SU-DHL-6 (cell line): Measurements from ENCODE around the gene LXN.

Source experiments
- H2AFZ ChIP-seq: fragments of 200-600 bp; sonication (generic); 2 replicates; pipeline ENCODE4 v1.6.1; 2014; ENCODE audit warnings: low read depth, mild to moderate bottlenecking, moderate library complexity, mixed read lengths, antibody characterized with exemption, low read length; ENCODE audit not compliant: severe bottlenecking
- H3F3A ChIP-seq: fragments of 200-600 bp; shearing (Covaris generic); 2 replicates; pipeline ENCODE4 v1.6.0; 2016; ENCODE audit warnings: antibody characterized with exemption, mild to moderate bottlenecking; ENCODE audit not compliant: insufficient read depth
- H3K27ac ChIP-seq: fragments of 200-600 bp; sonication (generic); 2 replicates; pipeline ENCODE4 v1.5.1; 2016; ENCODE audit warnings: low read depth, mild to moderate bottlenecking, low read length, moderate library complexity, mixed read lengths
- H3K27me3 ChIP-seq: fragments of 200-600 bp; sonication (generic), shearing (Covaris generic); 2 replicates; pipeline ENCODE4 v1.6.0; 2014; ENCODE audit warnings: mild to moderate bottlenecking, low read length
- H3K36me3 ChIP-seq: fragments of 200-600 bp; sonication (generic); 2 replicates; pipeline ENCODE4 v1.6.1; 2014; ENCODE audit warnings: mild to moderate bottlenecking, low read length, mixed read lengths
- H3K4me2 ChIP-seq: fragments of 300-600, 200-600 bp; shearing (Covaris generic), sonication (generic); 2 replicates; pipeline ENCODE4 v1.6.0; 2014; ENCODE audit warnings: low read length, low read depth, mild to moderate bottlenecking; ENCODE audit not compliant: poor library complexity, severe bottlenecking
- H3K4me3 ChIP-seq: fragments of 200-600 bp; sonication (generic); 2 replicates; pipeline ENCODE4 v1.5.1; 2014; ENCODE audit warnings: antibody characterized with exemption, low read length, mild to moderate bottlenecking, mixed read lengths; ENCODE audit not compliant: insufficient read depth, poor library complexity, severe bottlenecking
- H3K79me2 ChIP-seq: fragments of 200-600 bp; sonication (generic); 2 replicates; pipeline ENCODE4 v1.6.1; 2014; ENCODE audit warnings: mild to moderate bottlenecking, low read length, moderate library complexity; ENCODE audit not compliant: insufficient read depth
- H3K9ac ChIP-seq: fragments of 200-600 bp; sonication (generic); 2 replicates; pipeline ENCODE4 v1.7.0; 2014; ENCODE audit warnings: mild to moderate bottlenecking, low read length
- H3K9me2 ChIP-seq: fragments of 200-600 bp; sonication (generic); replicated peaks from 2 replicates; pipeline ENCODE4 v1.6.1; 2014; ENCODE audit warnings: low read length; ENCODE audit not compliant: insufficient read depth
- H3K9me3 ChIP-seq: fragments of 200-600 bp; sonication (generic); 2 replicates; pipeline ENCODE4 v1.6.1; 2014; ENCODE audit warnings: low read length, mixed read lengths; ENCODE audit not compliant: insufficient read depth
- H4K20me1 ChIP-seq: fragments of 200-600 bp; sonication (generic); 2 replicates; pipeline ENCODE4 v1.6.1; 2014; ENCODE audit warnings: low read depth, mild to moderate bottlenecking, antibody characterized with exemption, low read length, moderate library complexity, mixed read lengths
- EZH2phosphoT487 ChIP-seq: fragments of 200-600 bp; sonication (generic), shearing (Covaris generic); conservative IDR thresholded peaks from 2 replicates; pipeline ENCODE4 v1.6.1; 2018; ENCODE audit warnings: mild to moderate bottlenecking, antibody characterized with exemption, low read length, moderate library complexity, mixed read lengths
- TF ChIP-seq, protein P1 (sequence below): fragments of 200-600 bp; sonication (generic); IDR thresholded peaks from one replicate; pipeline ENCODE4 v1.5.1; 2017; ENCODE audit warnings: antibody characterized with exemption, mild to moderate bottlenecking, low read length, moderate library complexity; ENCODE audit not compliant: insufficient read depth, poor library complexity, severe bottlenecking

Gene LXN

DNA sequence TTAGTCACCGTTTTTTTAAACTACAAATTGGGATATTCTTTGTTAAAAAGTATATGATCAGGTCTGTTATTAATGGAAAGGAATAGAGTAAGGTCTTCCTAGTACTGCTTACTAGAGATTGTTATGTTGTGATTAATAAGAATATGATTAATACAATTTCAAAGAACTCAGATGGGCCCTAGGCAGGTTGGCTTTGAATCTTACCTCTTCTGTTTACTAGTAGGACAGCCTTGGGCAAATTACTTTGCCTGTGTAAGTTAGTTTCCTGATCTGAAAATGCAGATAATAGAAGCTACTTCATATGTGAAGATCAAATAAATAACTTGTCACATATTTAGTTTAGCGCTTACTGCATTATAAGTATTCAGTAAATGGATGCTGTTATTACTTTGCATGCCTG, 21.3 kb downstream of the LXN start:
- Histone ChIP-seq H3K4me2 (no peak overlapping the region), H3K9me3 (no peaks in the 10 kb centered on the region), H3K79me2 (peaks cover 17% of the 10 kb centered on the region; the same call in 1 of the 2 replicates), H3K9ac (no peak overlapping the region), H3K27me3 (no peaks in the 10 kb centered on the region), H2AFZ (no peak overlapping the region), H4K20me1 (no peaks in the 10 kb centered on the region), H3K36me3 (peaks cover 47% of the 10 kb centered on the region), H3K27ac (no peak overlapping the region), H3F3A (no peaks in the 10 kb centered on the region), H3K9me2 (no peaks in the 10 kb centered on the region), H3K4me3 (no peak overlapping the region)
- TF ChIP-seq, protein P1, sequence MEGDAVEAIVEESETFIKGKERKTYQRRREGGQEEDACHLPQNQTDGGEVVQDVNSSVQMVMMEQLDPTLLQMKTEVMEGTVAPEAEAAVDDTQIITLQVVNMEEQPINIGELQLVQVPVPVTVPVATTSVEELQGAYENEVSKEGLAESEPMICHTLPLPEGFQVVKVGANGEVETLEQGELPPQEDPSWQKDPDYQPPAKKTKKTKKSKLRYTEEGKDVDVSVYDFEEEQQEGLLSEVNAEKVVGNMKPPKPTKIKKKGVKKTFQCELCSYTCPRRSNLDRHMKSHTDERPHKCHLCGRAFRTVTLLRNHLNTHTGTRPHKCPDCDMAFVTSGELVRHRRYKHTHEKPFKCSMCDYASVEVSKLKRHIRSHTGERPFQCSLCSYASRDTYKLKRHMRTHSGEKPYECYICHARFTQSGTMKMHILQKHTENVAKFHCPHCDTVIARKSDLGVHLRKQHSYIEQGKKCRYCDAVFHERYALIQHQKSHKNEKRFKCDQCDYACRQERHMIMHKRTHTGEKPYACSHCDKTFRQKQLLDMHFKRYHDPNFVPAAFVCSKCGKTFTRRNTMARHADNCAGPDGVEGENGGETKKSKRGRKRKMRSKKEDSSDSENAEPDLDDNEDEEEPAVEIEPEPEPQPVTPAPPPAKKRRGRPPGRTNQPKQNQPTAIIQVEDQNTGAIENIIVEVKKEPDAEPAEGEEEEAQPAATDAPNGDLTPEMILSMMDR = no peak
- TF ChIP-seq EZH2phosphoT487 = no peak

DNA sequence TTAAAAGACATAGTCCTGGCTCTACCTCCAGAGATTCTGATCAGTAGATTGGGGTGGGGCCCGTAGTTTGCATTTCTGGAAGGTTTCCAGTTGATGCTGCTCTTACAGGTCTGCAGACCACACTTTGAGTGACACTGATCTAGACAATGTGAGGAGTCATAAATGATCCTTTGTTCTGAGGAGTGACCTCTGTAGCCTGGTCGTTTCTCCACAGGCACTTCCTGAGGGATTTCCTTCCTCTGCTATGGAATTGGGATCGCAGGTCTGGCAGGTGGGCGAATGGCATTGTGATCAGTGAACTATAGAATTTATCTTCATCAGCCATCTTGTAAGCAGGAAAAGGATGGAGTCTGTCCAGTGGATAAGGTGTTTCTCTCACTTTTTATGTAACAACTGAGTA, 22.7 kb downstream of the LXN start:
- no peaks in the 10 kb centered on the region for H3F3A ChIP-seq
- H4K20me1 ChIP-seq = no peaks in the 10 kb centered on the region
- no peak overlapping the region for H3K4me2 ChIP-seq
- H3K4me3 ChIP-seq = no peak overlapping the region
- H3K27me3 ChIP-seq = no peaks in the 10 kb centered on the region
- peaks cover 41% of the 10 kb centered on the region for H3K36me3 ChIP-seq
- no peak overlapping the region for H2AFZ ChIP-seq
- H3K9me3 ChIP-seq = no peaks in the 10 kb centered on the region
- H3K9me2 ChIP-seq = no peaks in the 10 kb centered on the region
- peaks cover 31% of the 10 kb centered on the region for H3K79me2 ChIP-seq
- TF ChIP-seq EZH2phosphoT487 = no peak
- TF ChIP-seq, protein P1 = no peak
- H3K9ac ChIP-seq = no peak overlapping the region
- H3K27ac ChIP-seq = no peak overlapping the region

DNA sequence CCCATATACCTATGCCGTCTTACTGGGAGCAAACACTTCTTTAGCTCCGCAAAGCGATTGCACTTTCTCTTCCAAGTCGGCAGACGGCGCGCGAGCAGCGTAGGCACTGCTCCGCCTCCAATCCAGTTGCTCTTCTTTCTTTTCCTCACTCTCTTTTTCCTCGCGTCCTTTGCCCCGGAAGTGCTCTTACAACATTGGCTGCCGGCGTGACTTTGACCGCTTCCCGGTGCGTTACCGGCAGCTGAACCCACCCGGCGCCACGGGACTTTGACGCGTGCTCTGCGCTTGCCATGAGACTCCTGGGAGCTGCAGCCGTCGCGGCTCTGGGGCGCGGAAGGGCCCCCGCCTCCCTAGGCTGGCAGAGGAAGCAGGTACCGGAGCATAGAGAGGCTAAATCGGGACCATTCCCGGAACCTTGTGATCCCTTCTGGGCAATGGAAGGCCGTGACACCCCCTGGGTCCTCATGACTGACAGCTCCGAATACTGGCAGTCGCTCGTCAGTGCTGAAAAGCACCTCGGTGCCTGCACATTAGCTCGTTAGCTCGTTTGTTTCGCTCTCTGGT, 28.0 kb downstream of the LXN start, which contains the start of gene GFM1:
Gene GFM1 (plus strand): TSS at position 183 of the 564 bp plus-strand sequence. CDS start 108 bp downstream, at position 291.
- no peaks in the 10 kb centered on the region for H4K20me1 ChIP-seq
- H3K36me3 ChIP-seq = peaks cover 19% of the 10 kb centered on the region; the same call in 1 of the 2 replicates
- H3K9me2 ChIP-seq = no peaks in the 10 kb centered on the region
- peak within 1 kb of the TSS; percentile 93 for H3K9ac ChIP-seq
- H3K27me3 ChIP-seq = no peaks in the 10 kb centered on the region
- peak within 1 kb of the TSS; percentile 27; the same call in 1 of the 2 replicates for H3K27ac ChIP-seq
- TF ChIP-seq, protein P1 = peak; percentile 63
- TF ChIP-seq EZH2phosphoT487 = no peak
- H3F3A ChIP-seq = no peaks in the 10 kb centered on the region
- no peaks in the 10 kb centered on the region for H3K9me3 ChIP-seq
- peak within 1 kb of the TSS; percentile 100 for H3K4me3 ChIP-seq
- H3K4me2 ChIP-seq = peak within 1 kb of the TSS; percentile 100
- H3K79me2 ChIP-seq = peaks cover 35% of the 10 kb centered on the region
- H2AFZ ChIP-seq = peak within 1 kb of the TSS; percentile 91
